GM21367 (cell line): ENCODE results near the gene LRRC72.
A peak's percentile ranks its signal among the peaks of the same experiment; 100 is the strongest.
"Not testable (repeated sequence)": the region's sequence is repeated elsewhere in the genome, so short reads cannot be mapped to it uniquely, and the experiment has no call there.

ENCODE experiments used
- ATAC-seq: cut with Tn5 transposase; IDR thresholded peaks from one replicate; pipeline ENCODE4 v1.9.1; 2021; ENCODE audit not compliant: unreplicated experiment

LRRC72 gene

GRCh38 chr7:16524332-16524731 lies 2.3 kb upstream of the LRRC72 start:
- ATAC-seq, result no peak

GRCh38 chr7:16528520-16528919 lies 1.9 kb downstream of the LRRC72 start:
- ATAC-seq, result no peak

GRCh38 chr7:16529697-16530096 lies 3.1 kb downstream of the LRRC72 start:
- no peak for ATAC-seq

GRCh38 chr7:16531707-16532106 lies 5.1 kb downstream of the LRRC72 start:
- no peak for ATAC-seq

- ATAC-seq, result no peak
Measured at GRCh38 chr7:16532272-16532671, 5.6 kb downstream of the LRRC72 start.

- no peak for ATAC-seq
Measured at GRCh38 chr7:16535500-16535899, 8.9 kb downstream of the LRRC72 start.

- not testable (repeated sequence) for ATAC-seq
Measured at GRCh38 chr7:16540559-16540958, 13.9 kb downstream of the LRRC72 start.

GRCh38 chr7:16542401-16542800 lies 15.8 kb downstream of the LRRC72 start:
- no peak for ATAC-seq

- ATAC-seq, result no peak
Measured at GRCh38 chr7:16543456-16543855, 16.8 kb downstream of the LRRC72 start.

GRCh38 chr7:16546921-16547505 lies 20.4 kb downstream of the LRRC72 start:
- no peak for ATAC-seq

GRCh38 chr7:16548428-16548827 lies 21.8 kb downstream of the LRRC72 start:
- no peak for ATAC-seq

- no peak for ATAC-seq
Measured at GRCh38 chr7:16550671-16551070, 24.0 kb downstream of the LRRC72 start.

- ATAC-seq, result no peak
Measured at GRCh38 chr7:16554518-16555236, 28.1 kb downstream of the LRRC72 start.

- no peak for ATAC-seq
Measured at GRCh38 chr7:16556359-16556758, 29.7 kb downstream of the LRRC72 start.

GRCh38 chr7:16558761-16559302 lies 32.2 kb downstream of the LRRC72 start:
- ATAC-seq, result no peak

- ATAC-seq, result no peak
Measured at GRCh38 chr7:16559497-16560179, 33.0 kb downstream of the LRRC72 start.

GRCh38 chr7:16561943-16562342 lies 35.3 kb downstream of the LRRC72 start:
- no peak for ATAC-seq

GRCh38 chr7:16562456-16563220 lies 36.0 kb downstream of the LRRC72 start:
- no peak for ATAC-seq

- peak; percentile 79 for ATAC-seq
Measured at GRCh38 chr7:16563281-16564022, 36.8 kb downstream of the LRRC72 start.

GRCh38 chr7:16564023-16564380 lies 37.4 kb downstream of the LRRC72 start:
- ATAC-seq, result no peak
